HEK293 (cell line): ENCODE measurements around the gene SLC41A1.
A peak's percentile ranks its signal among the peaks of the same experiment; 100 is the strongest.

Source experiments
- GFI1B ChIP-seq: fragments of 450-650 bp; formaldehyde crosslinking; IDR thresholded peaks from 2 replicates; pipeline ENCODE4 v1.5.1; 2016; ENCODE audit warnings: missing biosample characterization, missing genetic modification characterization
- GLI2 ChIP-seq: fragments of 450-650 bp; formaldehyde crosslinking; IDR thresholded peaks from 2 replicates; pipeline ENCODE4; 2017; ENCODE audit warnings: missing biosample characterization, missing genetic modification characterization, low read depth, borderline replicate concordance
- KLF10 ChIP-seq: fragments of 450-650 bp; IDR thresholded peaks from 2 replicates; pipeline ENCODE4 v1.5.1; 2018; ENCODE audit warnings: missing biosample characterization, mild to moderate bottlenecking, missing genetic modification characterization
- KLF9 ChIP-seq: fragments of 450-650 bp; formaldehyde crosslinking; IDR thresholded peaks from 2 replicates; pipeline ENCODE4 v1.5.1; 2016; ENCODE audit warnings: missing biosample characterization, missing genetic modification characterization, low read depth
- OSR2 ChIP-seq: fragments of 450-650 bp; formaldehyde crosslinking; IDR thresholded peaks from 2 replicates; pipeline ENCODE4 v1.5.1; 2016; ENCODE audit warnings: missing biosample characterization, missing genetic modification characterization
- SALL2 ChIP-seq: fragments of 450-650 bp; formaldehyde crosslinking; IDR thresholded peaks from 2 replicates; pipeline ENCODE4 v1.5.0; 2017; ENCODE audit warnings: missing biosample characterization, mild to moderate bottlenecking, missing genetic modification characterization, borderline replicate concordance
- SP7 ChIP-seq: fragments of 450-650 bp; formaldehyde crosslinking; IDR thresholded peaks from 2 replicates; pipeline ENCODE4 v1.5.1; 2016; ENCODE audit warnings: missing biosample characterization, missing genetic modification characterization
- TRIM28 ChIP-seq: IDR thresholded peaks from 2 replicates; pipeline ENCODE4 v1.6.1; 2011; ENCODE audit warnings: low read length, control low read depth, borderline replicate concordance
- WT1 ChIP-seq: fragments of 450-650 bp; formaldehyde crosslinking; IDR thresholded peaks from 2 replicates; pipeline ENCODE4 v1.5.1; 2016; ENCODE audit warnings: missing biosample characterization, missing genetic modification characterization
- ZNF132 ChIP-seq: fragments of 450-650 bp; formaldehyde crosslinking; IDR thresholded peaks from 2 replicates; pipeline ENCODE4 v1.5.1; 2017; ENCODE audit warnings: missing biosample characterization, missing genetic modification characterization, borderline replicate concordance
- ZNF138 ChIP-seq: fragments of 450-650 bp; formaldehyde crosslinking; IDR thresholded peaks from 2 replicates; pipeline ENCODE4 v1.5.1; 2016; ENCODE audit warnings: missing biosample characterization, missing genetic modification characterization, borderline replicate concordance
- ZNF140 ChIP-seq: fragments of 450-650 bp; formaldehyde crosslinking; IDR thresholded peaks from 2 replicates; pipeline ENCODE4 v1.5.1; 2016; ENCODE audit warnings: missing biosample characterization, missing genetic modification characterization
- ZNF157 ChIP-seq: fragments of 450-650 bp; formaldehyde crosslinking; IDR thresholded peaks from 2 replicates; pipeline ENCODE4 v1.5.1; 2016; ENCODE audit warnings: missing biosample characterization, missing genetic modification characterization
- ZNF169 ChIP-seq: fragments of 450-650 bp; formaldehyde crosslinking; IDR thresholded peaks from 2 replicates; pipeline ENCODE4 v1.5.1; 2016; ENCODE audit warnings: missing biosample characterization, missing genetic modification characterization
- ZNF248 ChIP-seq: fragments of 450-650 bp; formaldehyde crosslinking; IDR thresholded peaks from 2 replicates; pipeline ENCODE4 v1.5.1; 2017; ENCODE audit warnings: missing biosample characterization, missing genetic modification characterization
- ZNF335 ChIP-seq: fragments of 450-650 bp; formaldehyde crosslinking; conservative IDR thresholded peaks from 2 replicates; pipeline ENCODE4 v1.5.1; 2016; ENCODE audit warnings: missing biosample characterization, missing genetic modification characterization
- ZNF37A ChIP-seq: fragments of 450-650 bp; IDR thresholded peaks from 2 replicates; pipeline ENCODE4 v1.5.1; 2018; ENCODE audit warnings: missing biosample characterization, missing genetic modification characterization
- ZNF514 ChIP-seq: fragments of 450-650 bp; formaldehyde crosslinking; IDR thresholded peaks from 2 replicates; pipeline ENCODE4 v1.5.1; 2016; ENCODE audit warnings: missing biosample characterization, missing genetic modification characterization
- ZNF529 ChIP-seq: fragments of 450-650 bp; formaldehyde crosslinking; IDR thresholded peaks from 2 replicates; pipeline ENCODE4 v1.5.1; 2017; ENCODE audit warnings: missing genetic modification characterization, missing biosample characterization; ENCODE audit not compliant: insufficient replicate concordance
- ZNF555 ChIP-seq: fragments of 450-650 bp; formaldehyde crosslinking; conservative IDR thresholded peaks from 2 replicates; pipeline ENCODE4 v1.5.1; 2017; ENCODE audit warnings: missing biosample characterization, mild to moderate bottlenecking, missing genetic modification characterization, inconsistent platforms
- ZNF560 ChIP-seq: fragments of 450-650 bp; formaldehyde crosslinking; IDR thresholded peaks from 2 replicates; pipeline ENCODE4 v1.5.1; 2017; ENCODE audit warnings: missing biosample characterization, missing genetic modification characterization, borderline replicate concordance
- ZNF76 ChIP-seq: fragments of 450-650 bp; formaldehyde crosslinking; IDR thresholded peaks from 2 replicates; pipeline ENCODE4; 2016; ENCODE audit warnings: low read depth, missing biosample characterization, missing genetic modification characterization, borderline replicate concordance
- ZNF791 ChIP-seq: fragments of 450-650 bp; formaldehyde crosslinking; IDR thresholded peaks from 2 replicates; pipeline ENCODE4 v1.5.1; 2016; ENCODE audit warnings: missing biosample characterization, missing genetic modification characterization
- ZNF830 ChIP-seq: fragments of 450-650 bp; IDR thresholded peaks from 2 replicates; pipeline ENCODE4 v1.5.0; 2018; ENCODE audit warnings: missing biosample characterization, missing genetic modification characterization, low read depth, mild to moderate bottlenecking, moderate library complexity
- TF ChIP-seq, protein P1 (sequence below): fragments of 450-650 bp; IDR thresholded peaks from 2 replicates; pipeline ENCODE4 v1.5.1; 2018; ENCODE audit warnings: missing biosample characterization, mild to moderate bottlenecking, missing genetic modification characterization
- TF ChIP-seq, protein P2 (sequence below): IDR thresholded peaks from 2 replicates; pipeline ENCODE4 v1.6.1; 2011; ENCODE audit warnings: mild to moderate bottlenecking, low read depth, low read length, borderline replicate concordance
- TF ChIP-seq, protein P3 (sequence below): fragments of 450-650 bp; formaldehyde crosslinking; IDR thresholded peaks from 2 replicates; pipeline ENCODE4 v1.5.1; 2016; ENCODE audit warnings: missing biosample characterization, missing genetic modification characterization
- TF ChIP-seq, protein P4 (sequence below): fragments of 450-650 bp; formaldehyde crosslinking; IDR thresholded peaks from 2 replicates; pipeline ENCODE4 v1.5.1; 2016; ENCODE audit warnings: missing biosample characterization, missing genetic modification characterization, borderline replicate concordance
- TF ChIP-seq, protein P5 (sequence below): fragments of 450-650 bp; IDR thresholded peaks from 2 replicates; pipeline ENCODE4 v1.5.1; 2018; ENCODE audit warnings: missing biosample characterization, missing genetic modification characterization
- TF ChIP-seq, protein P6 (sequence below): fragments of 450-650 bp; formaldehyde crosslinking; IDR thresholded peaks from 2 replicates; pipeline ENCODE4 v1.5.1; 2016; ENCODE audit warnings: missing biosample characterization, missing genetic modification characterization

The SLC41A1 gene

DNA sequence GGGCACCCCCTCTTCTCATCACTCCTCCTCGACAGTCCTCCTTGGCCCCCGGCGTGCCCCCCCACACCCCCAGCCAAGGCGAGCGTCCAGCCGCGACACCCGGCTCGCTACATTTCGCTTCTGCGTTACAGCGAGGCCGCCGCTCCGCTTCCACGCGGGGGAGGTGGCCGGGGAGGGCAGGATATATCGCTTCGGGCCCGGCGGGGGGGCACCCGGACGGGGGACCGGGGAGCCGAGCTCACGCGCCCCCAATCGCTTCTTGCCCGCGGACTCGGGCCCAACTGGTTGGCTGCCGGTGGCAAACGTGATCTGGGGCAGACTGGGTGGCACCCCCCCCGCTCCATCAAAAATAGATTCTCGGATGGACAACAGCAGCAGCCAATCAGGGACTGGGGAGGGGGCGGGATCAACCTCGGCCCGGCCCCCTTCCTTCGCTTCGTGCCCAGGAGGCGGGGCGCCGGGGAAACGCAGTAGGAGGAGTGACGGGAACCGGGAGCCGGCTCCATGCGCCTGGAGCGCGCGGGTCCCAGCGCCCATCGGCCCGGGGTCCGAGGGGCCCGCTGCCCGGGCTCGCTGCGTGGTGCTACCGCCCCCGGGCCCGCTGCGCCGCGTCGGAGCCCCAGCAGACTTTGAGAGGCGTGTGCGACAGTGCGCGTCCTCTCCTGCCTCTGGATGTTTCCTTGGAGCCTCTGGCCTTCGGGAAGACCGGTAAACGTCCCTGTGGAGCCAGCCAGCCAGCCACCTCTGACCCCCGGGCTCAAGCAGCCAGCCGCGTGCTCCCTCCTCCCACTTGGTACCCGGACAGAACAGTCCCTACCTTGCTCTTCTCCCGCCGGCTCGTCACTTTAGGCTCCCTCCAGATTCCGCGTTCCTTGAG, at the start of gene SLC41A1 (continued):
- TF ChIP-seq ZNF138 (no peak), ZNF529 (tag by site-specific recombination) (no peak), ZNF555 (tag by site-specific recombination) (no peak), ZNF37A (tag by site-specific recombination) (no peak), KLF9 (tag by site-specific recombination) (peak; percentile 58; the same call in 1 of the 2 replicates), ZNF560 (tag by site-specific recombination) (no peak), SALL2 (tag by site-specific recombination) (no peak), ZNF830 (tag by site-specific recombination) (no peak), KLF10 (tag by site-specific recombination) (peak; percentile 61), OSR2 (no peak), ZNF791 (tag by site-specific recombination) (no peak), SP7 (tag by site-specific recombination) (peak; percentile 64), WT1 (peak; percentile 22; the same call in 1 of the 2 replicates), ZNF76 (tag by site-specific recombination) (0 out of 2 replicates have a peak, but pooled peaks have one; percentile 11), ZNF248 (tag by site-specific recombination) (no peak), GFI1B (tag by site-specific recombination) (no peak), TRIM28 (no peak), ZNF132 (no peak), ZNF157 (tag by site-specific recombination) (no peak), ZNF169 (no peak), ZNF335 (tag by site-specific recombination) (peak; percentile 91), GLI2 (tag by site-specific recombination) (no peak), ZNF514 (no peak), ZNF140 (tag by site-specific recombination) (no peak)
- TF ChIP-seq, protein P1, sequence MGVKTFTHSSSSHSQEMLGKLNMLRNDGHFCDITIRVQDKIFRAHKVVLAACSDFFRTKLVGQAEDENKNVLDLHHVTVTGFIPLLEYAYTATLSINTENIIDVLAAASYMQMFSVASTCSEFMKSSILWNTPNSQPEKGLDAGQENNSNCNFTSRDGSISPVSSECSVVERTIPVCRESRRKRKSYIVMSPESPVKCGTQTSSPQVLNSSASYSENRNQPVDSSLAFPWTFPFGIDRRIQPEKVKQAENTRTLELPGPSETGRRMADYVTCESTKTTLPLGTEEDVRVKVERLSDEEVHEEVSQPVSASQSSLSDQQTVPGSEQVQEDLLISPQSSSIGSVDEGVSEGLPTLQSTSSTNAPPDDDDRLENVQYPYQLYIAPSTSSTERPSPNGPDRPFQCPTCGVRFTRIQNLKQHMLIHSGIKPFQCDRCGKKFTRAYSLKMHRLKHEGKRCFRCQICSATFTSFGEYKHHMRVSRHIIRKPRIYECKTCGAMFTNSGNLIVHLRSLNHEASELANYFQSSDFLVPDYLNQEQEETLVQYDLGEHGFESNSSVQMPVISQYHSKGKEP (tag by site-specific recombination): no peak
- TF ChIP-seq, protein P2, sequence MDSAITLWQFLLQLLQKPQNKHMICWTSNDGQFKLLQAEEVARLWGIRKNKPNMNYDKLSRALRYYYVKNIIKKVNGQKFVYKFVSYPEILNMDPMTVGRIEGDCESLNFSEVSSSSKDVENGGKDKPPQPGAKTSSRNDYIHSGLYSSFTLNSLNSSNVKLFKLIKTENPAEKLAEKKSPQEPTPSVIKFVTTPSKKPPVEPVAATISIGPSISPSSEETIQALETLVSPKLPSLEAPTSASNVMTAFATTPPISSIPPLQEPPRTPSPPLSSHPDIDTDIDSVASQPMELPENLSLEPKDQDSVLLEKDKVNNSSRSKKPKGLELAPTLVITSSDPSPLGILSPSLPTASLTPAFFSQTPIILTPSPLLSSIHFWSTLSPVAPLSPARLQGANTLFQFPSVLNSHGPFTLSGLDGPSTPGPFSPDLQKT: no peak
- TF ChIP-seq, protein P3, sequence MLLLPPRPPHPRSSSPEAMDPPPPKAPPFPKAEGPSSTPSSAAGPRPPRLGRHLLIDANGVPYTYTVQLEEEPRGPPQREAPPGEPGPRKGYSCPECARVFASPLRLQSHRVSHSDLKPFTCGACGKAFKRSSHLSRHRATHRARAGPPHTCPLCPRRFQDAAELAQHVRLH (tag by site-specific recombination): no peak
- TF ChIP-seq, protein P4, sequence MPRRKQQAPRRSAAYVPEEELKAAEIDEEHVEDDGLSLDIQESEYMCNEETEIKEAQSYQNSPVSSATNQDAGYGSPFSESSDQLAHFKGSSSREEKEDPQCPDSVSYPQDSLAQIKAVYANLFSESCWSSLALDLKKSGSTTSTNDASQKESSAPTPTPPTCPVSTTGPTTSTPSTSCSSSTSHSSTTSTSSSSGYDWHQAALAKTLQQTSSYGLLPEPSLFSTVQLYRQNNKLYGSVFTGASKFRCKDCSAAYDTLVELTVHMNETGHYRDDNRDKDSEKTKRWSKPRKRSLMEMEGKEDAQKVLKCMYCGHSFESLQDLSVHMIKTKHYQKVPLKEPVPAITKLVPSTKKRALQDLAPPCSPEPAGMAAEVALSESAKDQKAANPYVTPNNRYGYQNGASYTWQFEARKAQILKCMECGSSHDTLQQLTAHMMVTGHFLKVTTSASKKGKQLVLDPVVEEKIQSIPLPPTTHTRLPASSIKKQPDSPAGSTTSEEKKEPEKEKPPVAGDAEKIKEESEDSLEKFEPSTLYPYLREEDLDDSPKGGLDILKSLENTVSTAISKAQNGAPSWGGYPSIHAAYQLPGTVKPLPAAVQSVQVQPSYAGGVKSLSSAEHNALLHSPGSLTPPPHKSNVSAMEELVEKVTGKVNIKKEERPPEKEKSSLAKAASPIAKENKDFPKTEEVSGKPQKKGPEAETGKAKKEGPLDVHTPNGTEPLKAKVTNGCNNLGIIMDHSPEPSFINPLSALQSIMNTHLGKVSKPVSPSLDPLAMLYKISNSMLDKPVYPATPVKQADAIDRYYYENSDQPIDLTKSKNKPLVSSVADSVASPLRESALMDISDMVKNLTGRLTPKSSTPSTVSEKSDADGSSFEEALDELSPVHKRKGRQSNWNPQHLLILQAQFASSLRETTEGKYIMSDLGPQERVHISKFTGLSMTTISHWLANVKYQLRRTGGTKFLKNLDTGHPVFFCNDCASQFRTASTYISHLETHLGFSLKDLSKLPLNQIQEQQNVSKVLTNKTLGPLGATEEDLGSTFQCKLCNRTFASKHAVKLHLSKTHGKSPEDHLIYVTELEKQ: peak; percentile 28; the same call in 1 of the 2 replicates
- TF ChIP-seq, protein P5, sequence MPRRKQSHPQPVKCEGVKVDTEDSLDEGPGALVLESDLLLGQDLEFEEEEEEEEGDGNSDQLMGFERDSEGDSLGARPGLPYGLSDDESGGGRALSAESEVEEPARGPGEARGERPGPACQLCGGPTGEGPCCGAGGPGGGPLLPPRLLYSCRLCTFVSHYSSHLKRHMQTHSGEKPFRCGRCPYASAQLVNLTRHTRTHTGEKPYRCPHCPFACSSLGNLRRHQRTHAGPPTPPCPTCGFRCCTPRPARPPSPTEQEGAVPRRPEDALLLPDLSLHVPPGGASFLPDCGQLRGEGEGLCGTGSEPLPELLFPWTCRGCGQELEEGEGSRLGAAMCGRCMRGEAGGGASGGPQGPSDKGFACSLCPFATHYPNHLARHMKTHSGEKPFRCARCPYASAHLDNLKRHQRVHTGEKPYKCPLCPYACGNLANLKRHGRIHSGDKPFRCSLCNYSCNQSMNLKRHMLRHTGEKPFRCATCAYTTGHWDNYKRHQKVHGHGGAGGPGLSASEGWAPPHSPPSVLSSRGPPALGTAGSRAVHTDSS (tag by site-specific recombination): no peak
- TF ChIP-seq, protein P6, sequence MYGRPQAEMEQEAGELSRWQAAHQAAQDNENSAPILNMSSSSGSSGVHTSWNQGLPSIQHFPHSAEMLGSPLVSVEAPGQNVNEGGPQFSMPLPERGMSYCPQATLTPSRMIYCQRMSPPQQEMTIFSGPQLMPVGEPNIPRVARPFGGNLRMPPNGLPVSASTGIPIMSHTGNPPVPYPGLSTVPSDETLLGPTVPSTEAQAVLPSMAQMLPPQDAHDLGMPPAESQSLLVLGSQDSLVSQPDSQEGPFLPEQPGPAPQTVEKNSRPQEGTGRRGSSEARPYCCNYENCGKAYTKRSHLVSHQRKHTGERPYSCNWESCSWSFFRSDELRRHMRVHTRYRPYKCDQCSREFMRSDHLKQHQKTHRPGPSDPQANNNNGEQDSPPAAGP (tag by site-specific recombination): peak; percentile 67; the same call in 1 of the 2 replicates
